Measurements from ENCODE around the gene BAIAP2L1.
"Not testable (repeated sequence)": the region's sequence is repeated elsewhere in the genome, so short reads cannot be mapped to it uniquely, and the experiment has no call there.

Gene BAIAP2L1

DNA sequence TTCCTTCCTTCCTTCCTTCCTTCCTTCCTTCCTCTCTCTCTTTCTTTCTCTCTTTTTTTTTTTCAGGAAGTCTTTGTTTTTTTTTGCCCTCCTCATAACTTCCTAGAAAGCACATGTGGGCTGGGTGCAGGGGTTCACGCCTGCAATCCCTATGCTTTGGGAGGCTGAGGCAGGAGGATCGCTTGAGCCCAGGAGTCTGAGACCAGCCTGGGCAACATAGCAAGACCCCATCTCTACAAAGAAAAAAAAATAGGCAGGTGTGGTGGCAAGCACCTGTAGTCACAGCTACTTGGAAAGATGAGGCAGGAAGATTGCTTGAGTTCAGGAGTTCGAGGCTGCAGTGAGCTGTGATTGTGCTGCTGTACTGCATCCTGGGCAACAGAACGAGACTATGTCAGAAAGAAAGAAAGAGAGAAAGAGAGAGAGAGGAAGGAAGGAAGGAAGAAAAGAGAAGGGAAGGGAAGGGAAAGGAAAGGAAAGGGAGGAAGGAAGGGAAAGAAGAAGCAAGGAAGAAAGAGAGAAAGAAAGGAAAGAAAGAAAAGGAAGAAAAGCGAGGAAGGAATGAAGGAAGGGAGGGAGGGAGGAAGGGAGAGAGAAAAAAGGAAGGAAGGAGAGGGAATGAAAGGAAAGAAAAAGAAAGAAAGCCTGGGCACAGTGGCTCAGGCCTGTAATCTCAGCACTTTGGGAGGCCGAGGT lies 13.5 kb upstream of the BAIAP2L1 start:
- no peak overlapping the region for H3K9ac ChIP-seq (ENCODE audit: low read depth, low read length)

GRCh38 chr7:98413655-98414054 lies 12.8 kb upstream of the BAIAP2L1 start:
- not testable (repeated sequence) for H3K9ac ChIP-seq (ENCODE audit: low read depth, low read length); H3K36me3 ChIP-seq (ENCODE audit: insufficient read depth, low read length); H3K9me3 ChIP-seq (ENCODE audit: control insufficient read depth, insufficient read depth, low read length); H3K4me1 ChIP-seq (ENCODE audit: insufficient read depth, low read length)

More for the DNA sequence above, 13.5 kb upstream of the BAIAP2L1 start:
- H3K36me3 ChIP-seq (ENCODE audit: insufficient read depth, low read length): no peaks in the 10 kb centered on the region
- no peaks in the 10 kb centered on the region for H3K4me1 ChIP-seq (ENCODE audit: insufficient read depth, low read length)
- no peaks in the 10 kb centered on the region for H3K9me3 ChIP-seq (ENCODE audit: control insufficient read depth, insufficient read depth, low read length)

- no peaks in the 10 kb centered on the region for H3K36me3 ChIP-seq (ENCODE audit: insufficient read depth, low read length)
- no peak overlapping the region for H3K9ac ChIP-seq (ENCODE audit: low read depth, low read length)
- peaks cover under 1% of the 10 kb centered on the region for H3K4me1 ChIP-seq (ENCODE audit: insufficient read depth, low read length)
- no peaks in the 10 kb centered on the region for H3K9me3 ChIP-seq (ENCODE audit: control insufficient read depth, insufficient read depth, low read length)
These were observed 9.0 kb upstream of the BAIAP2L1 start for GRCh38 chr7:98409843-98410242.

DNA sequence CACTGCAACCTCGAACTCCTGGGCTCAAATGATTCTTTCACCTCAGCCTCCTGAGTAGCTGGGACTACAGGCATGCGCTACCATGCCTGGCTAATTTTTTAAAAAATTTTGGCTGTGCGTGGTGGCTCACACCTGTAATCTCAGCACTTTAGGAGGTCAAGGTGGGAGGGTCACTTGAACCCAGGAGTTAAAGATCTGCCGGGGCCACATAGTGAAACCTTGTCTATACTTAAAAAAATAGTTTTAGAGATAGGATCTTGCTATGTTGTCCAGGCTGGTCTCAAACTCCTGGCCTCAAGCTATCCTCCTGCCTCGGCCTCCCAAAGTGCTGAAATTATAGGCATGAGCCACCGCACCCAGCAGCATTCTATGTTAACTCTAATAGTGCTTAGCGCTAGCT lies 7.3 kb upstream of the BAIAP2L1 start:
- H3K9me3 ChIP-seq (ENCODE audit: control insufficient read depth, insufficient read depth, low read length); H3K36me3 ChIP-seq (ENCODE audit: insufficient read depth, low read length); H3K9ac ChIP-seq (ENCODE audit: low read depth, low read length); H3K4me1 ChIP-seq (ENCODE audit: insufficient read depth, low read length): not testable (repeated sequence)

DNA sequence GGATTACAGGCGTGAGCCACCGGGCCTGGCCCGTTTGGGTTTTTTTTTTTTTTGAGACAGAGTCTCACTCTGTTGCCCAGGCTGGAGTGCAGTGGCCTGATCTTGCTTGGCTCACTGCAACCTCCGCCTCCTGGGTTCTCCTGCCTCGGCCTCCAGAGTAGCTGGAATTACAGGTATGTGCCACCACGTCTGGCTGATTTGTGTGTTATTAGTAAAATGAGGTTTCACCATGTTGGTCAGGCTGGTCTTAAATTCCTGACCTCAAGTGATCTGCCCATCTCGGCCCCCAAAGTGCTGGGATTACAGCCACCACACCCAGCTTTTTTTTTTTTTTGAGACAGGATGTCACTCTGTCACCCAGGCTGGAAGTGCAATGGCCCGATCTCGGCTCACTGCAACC lies 5.9 kb upstream of the BAIAP2L1 start:
- Histone ChIP-seq H3K4me1 (ENCODE audit: insufficient read depth, low read length) (peaks cover 4% of the 10 kb centered on the region), H3K9me3 (ENCODE audit: control insufficient read depth, insufficient read depth, low read length) (no peaks in the 10 kb centered on the region), H3K36me3 (ENCODE audit: insufficient read depth, low read length) (no peaks in the 10 kb centered on the region), H3K9ac (ENCODE audit: low read depth, low read length) (no peak overlapping the region)

DNA sequence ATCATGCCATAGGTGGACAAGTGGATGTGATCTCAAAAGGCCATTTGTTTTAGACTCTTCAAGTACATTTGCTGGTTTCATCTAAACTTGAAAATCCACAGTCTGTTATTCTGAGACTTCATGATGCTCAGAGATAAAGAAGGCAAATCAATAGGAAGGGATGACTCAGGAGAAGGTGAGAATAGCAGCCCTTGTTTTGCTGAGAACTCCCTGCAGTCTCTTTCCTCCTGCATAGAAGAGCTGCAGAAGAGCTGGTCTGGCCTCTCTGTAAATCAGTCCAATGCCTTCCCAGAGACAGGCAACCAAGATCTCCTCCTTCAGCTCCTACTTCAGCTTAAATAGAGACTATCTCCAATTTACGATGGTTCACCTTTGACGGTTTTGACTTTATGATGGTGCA lies 4.0 kb upstream of the BAIAP2L1 start:
- peaks cover 2% of the 10 kb centered on the region; the same call in 1 of the 2 replicates for H3K9me3 ChIP-seq (ENCODE audit: control insufficient read depth, insufficient read depth, low read length)
- H3K36me3 ChIP-seq (ENCODE audit: insufficient read depth, low read length): no peaks in the 10 kb centered on the region
- H3K9ac ChIP-seq (ENCODE audit: low read depth, low read length): no peak overlapping the region
- H3K4me1 ChIP-seq (ENCODE audit: insufficient read depth, low read length): peaks cover 4% of the 10 kb centered on the region

DNA sequence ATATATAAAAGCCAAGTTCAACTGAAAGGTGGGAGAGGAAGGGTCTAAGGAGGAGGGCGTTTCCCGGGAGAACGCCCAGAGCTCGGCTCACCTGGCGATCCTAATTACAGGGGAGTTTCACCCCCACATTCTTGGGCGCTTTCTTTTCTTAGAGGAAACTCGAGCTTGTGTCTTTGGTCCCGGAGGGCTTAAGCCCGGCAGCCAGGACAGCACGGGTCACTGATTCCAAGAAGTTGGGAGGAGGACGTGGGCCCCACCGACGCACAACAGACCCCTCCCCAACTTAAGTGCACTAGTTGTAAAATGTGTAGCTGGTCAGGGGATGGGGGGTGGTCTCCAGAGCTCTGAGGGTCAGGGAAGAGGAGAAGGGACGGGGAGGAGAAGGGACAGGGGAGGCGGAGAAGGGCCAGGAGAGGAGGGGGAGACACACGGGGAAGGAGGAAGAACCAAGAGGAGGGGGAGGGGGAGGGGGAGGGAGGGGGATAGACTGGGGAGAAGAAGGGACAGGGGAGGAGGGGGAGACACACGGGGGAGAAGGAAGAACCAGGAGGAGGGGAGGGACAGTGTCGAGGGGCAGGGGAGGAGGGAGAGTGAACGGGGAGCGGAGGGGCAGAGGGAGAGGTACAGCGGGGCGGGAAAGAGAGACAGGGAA lies 874 bp downstream of the BAIAP2L1 start:
- H3K9ac ChIP-seq (ENCODE audit: low read depth, low read length): peak overlapping the region; percentile 80; the same call in 1 of the 2 replicates
- peaks cover 4% of the 10 kb centered on the region for H3K4me1 ChIP-seq (ENCODE audit: insufficient read depth, low read length)

DNA sequence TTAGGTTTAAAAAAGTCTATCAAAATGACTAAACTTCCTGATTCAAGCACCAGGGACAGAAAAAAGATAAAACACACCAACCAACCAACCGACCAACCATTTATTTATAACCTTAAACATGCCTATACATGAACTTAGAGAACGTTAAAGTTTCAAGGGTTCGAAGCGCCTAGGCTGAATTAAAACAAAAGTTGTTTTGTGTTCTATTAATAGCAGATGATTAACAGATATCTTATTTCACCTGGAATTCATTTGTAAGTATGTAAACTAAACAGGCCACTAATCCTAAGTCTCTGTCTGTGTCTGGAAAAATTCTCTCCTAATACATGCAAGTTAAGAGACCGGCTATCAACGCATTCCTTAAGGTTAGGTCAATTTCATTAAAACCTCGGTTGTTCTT lies 1.4 kb downstream of the BAIAP2L1 start:
- no peaks in the 10 kb centered on the region for H3K36me3 ChIP-seq (ENCODE audit: insufficient read depth, low read length)
- peaks cover 6% of the 10 kb centered on the region for H3K9me3 ChIP-seq (ENCODE audit: control insufficient read depth, insufficient read depth, low read length)
- no peak overlapping the region for H3K9ac ChIP-seq (ENCODE audit: low read depth, low read length)
- no peaks in the 10 kb centered on the region; the same call in 1 of the 2 replicates for H3K4me1 ChIP-seq (ENCODE audit: insufficient read depth, low read length)

More for the DNA sequence above, 874 bp downstream of the BAIAP2L1 start:
- Histone ChIP-seq H3K9me3 (ENCODE audit: control insufficient read depth, insufficient read depth, low read length) (peaks cover 6% of the 10 kb centered on the region), H3K36me3 (ENCODE audit: insufficient read depth, low read length) (no peaks in the 10 kb centered on the region)

DNA sequence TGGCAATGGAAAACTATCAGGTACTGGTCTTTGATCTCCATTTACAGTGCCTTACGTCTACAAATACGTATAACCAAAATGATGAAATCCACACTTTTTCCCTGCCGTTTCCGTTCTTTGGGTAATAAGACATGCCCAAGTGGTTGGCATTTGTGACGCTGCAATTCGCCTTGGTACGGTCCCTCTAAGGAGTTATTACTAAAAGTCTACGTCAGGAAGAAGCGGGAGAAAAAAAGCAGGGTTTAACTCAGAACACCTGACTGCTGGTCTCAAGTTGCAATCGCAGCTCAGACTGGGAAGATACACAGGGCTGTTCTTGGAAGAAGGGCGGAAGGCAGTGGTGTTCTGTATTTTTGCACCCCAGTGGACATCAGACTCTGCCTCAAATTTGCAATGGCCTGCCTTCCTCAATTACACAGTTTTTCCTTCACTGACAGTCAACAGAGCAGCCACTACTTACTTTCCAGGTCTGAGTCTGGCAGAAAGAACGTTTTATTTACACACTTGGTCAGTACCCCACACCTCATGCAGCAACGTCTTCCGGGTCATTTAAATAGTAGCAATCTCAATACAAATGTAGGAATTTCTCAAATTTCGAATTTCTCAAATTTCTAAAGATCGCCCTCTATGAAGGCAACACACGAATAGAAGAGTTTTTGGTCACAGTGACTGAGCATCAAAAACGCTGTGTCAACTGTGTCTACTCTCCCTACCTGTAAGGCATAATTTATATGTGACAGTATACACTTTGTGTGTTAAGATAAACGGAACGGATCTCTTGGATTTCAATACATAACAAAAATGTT lies 2.1 kb downstream of the BAIAP2L1 start:
- H3K4me1 ChIP-seq (ENCODE audit: insufficient read depth, low read length): no peaks in the 10 kb centered on the region; the same call in 1 of the 2 replicates
- peaks cover 6% of the 10 kb centered on the region for H3K9me3 ChIP-seq (ENCODE audit: control insufficient read depth, insufficient read depth, low read length)
- H3K36me3 ChIP-seq (ENCODE audit: insufficient read depth, low read length): no peaks in the 10 kb centered on the region
- H3K9ac ChIP-seq (ENCODE audit: low read depth, low read length): no peak overlapping the region

GRCh38 chr7:98396768-98397167 lies 4.1 kb downstream of the BAIAP2L1 start:
- H3K36me3 ChIP-seq (ENCODE audit: insufficient read depth, low read length): no peaks in the 10 kb centered on the region
- no peaks in the 10 kb centered on the region; the same call in 1 of the 2 replicates for H3K4me1 ChIP-seq (ENCODE audit: insufficient read depth, low read length)

DNA sequence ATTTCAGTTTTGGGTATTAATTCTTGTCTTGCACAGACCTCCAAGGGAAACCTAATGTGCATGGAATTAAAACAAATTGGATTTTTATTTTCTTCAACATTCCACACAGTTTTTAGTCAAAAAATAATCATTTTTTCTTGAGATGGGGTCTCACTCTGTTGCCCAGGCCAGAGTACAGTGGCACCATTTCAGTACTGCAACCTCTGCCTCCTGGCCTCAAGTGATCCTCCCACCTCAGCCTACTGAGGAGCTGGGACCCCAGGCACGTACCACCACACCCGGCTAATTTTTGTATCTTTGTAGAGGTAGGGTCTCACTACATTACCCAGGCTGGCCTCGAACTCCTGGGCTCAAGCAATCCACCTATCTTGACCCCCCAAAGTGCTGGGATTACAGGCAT lies 4.9 kb downstream of the BAIAP2L1 start:
- no peaks in the 10 kb centered on the region for H3K36me3 ChIP-seq (ENCODE audit: insufficient read depth, low read length)
- H3K4me1 ChIP-seq (ENCODE audit: insufficient read depth, low read length): no peaks in the 10 kb centered on the region
- peaks cover 6% of the 10 kb centered on the region for H3K9me3 ChIP-seq (ENCODE audit: control insufficient read depth, insufficient read depth, low read length)
- H3K9ac ChIP-seq (ENCODE audit: low read depth, low read length): no peak overlapping the region

More at GRCh38 chr7:98396768-98397167, 4.1 kb downstream of the BAIAP2L1 start:
- Histone ChIP-seq H3K9me3 (ENCODE audit: control insufficient read depth, insufficient read depth, low read length) (peaks cover 6% of the 10 kb centered on the region), H3K9ac (ENCODE audit: low read depth, low read length) (no peak overlapping the region)

GRCh38 chr7:98395481-98395880 lies 5.4 kb downstream of the BAIAP2L1 start:
- no peaks in the 10 kb centered on the region for H3K4me1 ChIP-seq (ENCODE audit: insufficient read depth, low read length)

DNA sequence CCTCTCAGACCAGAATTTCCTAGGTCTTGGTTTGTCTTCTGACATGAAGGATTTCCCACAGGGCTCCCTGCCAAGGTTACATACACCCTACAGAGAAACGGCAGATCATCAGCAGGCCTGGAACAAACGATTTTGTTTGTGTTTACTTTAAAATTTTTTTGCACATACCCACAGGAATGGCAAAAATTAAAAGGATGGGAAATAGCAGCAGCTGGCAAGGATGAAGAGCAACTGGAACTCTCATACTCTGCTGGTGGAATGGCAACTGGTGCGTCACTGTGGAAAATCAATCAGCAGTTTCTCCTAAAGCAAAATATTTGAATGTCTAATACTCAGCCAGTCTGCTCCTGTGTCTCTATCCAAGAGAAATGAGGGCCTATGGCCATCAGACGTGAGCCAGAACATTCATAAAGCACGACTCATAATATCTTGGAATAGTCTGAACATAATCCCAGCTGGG lies 6.5 kb downstream of the BAIAP2L1 start:
- Histone ChIP-seq H3K36me3 (ENCODE audit: insufficient read depth, low read length) (no peaks in the 10 kb centered on the region), H3K4me1 (ENCODE audit: insufficient read depth, low read length) (no peaks in the 10 kb centered on the region), H3K9me3 (ENCODE audit: control insufficient read depth, insufficient read depth, low read length) (peaks cover 1% of the 10 kb centered on the region; the same call in 1 of the 2 replicates), H3K9ac (ENCODE audit: low read depth, low read length) (no peak overlapping the region)

More at GRCh38 chr7:98395481-98395880, 5.4 kb downstream of the BAIAP2L1 start:
- no peaks in the 10 kb centered on the region for H3K36me3 ChIP-seq (ENCODE audit: insufficient read depth, low read length)
- H3K9me3 ChIP-seq (ENCODE audit: control insufficient read depth, insufficient read depth, low read length): peaks cover 6% of the 10 kb centered on the region
- H3K9ac ChIP-seq (ENCODE audit: low read depth, low read length): no peak overlapping the region

DNA sequence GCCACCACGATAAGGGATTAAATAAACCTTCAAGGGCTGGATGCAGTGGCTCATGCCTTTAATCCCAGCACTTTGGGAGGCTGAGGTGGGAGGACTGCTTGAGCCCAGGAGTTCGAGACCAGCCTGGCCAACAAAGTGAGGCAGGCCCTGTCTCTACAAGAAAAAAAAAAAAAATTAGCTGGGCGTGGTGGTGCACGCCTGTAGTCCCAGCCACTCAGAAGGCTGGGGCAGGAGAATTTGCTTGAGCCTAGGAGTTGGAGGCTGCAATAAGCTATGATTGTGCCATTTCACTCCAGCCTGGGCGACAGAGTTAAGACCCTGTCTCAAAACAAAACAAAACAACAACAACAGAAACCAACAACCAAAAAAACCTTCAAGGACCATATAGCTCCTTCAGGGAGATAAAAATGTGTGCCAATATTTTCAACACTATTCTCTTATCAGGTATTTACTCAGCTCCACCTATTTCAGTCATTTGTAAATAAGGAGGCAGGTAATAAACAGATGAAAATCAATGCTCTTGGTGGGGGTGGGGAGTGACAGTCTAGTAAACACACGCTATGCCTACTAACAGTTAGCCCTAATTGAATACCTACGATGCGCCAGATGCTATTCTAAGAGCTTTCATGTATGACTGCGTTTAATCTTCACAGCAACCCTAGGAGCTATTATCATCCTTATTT lies 13.2 kb downstream of the BAIAP2L1 start:
- Histone ChIP-seq H3K9ac (ENCODE audit: low read depth, low read length) (no peak overlapping the region), H3K36me3 (ENCODE audit: insufficient read depth, low read length) (no peaks in the 10 kb centered on the region), H3K9me3 (ENCODE audit: control insufficient read depth, insufficient read depth, low read length) (no peaks in the 10 kb centered on the region), H3K4me1 (ENCODE audit: insufficient read depth, low read length) (no peaks in the 10 kb centered on the region)
